HG02763 (cell line): ENCODE measurements around the gene HIGD2A.
"Not testable (repeated sequence)": the region's sequence is repeated elsewhere in the genome, so short reads cannot be mapped to it uniquely, and the experiment has no call there.

ENCODE experiments used
- ATAC-seq: cut with Tn5 transposase; IDR thresholded peaks from one replicate; pipeline ENCODE4 v1.9.1; 2021; ENCODE audit warnings: mild to moderate bottlenecking, moderate library complexity; ENCODE audit not compliant: unreplicated experiment

The HIGD2A gene

DNA sequence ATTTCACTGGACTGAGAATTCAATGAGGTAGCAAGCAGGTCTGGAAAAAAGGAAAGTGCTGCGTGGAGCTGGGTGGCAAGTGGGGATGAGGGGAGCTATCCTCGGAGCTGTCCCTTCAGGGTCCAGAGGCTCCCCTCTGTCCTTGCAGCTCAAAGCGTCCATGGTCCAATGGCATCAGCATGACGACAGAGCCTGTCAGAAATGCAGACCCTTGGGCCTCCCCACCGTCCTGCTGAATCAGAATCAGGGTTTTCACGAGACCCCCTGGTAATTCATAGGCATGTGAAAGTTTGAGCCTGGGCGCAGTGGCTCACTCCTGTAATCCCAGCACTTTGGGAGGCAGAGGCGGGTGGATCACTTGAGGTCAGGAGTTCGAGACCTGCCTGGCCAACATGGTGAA lies 5.5 kb downstream of the HIGD2A start:
- no peak for ATAC-seq

DNA sequence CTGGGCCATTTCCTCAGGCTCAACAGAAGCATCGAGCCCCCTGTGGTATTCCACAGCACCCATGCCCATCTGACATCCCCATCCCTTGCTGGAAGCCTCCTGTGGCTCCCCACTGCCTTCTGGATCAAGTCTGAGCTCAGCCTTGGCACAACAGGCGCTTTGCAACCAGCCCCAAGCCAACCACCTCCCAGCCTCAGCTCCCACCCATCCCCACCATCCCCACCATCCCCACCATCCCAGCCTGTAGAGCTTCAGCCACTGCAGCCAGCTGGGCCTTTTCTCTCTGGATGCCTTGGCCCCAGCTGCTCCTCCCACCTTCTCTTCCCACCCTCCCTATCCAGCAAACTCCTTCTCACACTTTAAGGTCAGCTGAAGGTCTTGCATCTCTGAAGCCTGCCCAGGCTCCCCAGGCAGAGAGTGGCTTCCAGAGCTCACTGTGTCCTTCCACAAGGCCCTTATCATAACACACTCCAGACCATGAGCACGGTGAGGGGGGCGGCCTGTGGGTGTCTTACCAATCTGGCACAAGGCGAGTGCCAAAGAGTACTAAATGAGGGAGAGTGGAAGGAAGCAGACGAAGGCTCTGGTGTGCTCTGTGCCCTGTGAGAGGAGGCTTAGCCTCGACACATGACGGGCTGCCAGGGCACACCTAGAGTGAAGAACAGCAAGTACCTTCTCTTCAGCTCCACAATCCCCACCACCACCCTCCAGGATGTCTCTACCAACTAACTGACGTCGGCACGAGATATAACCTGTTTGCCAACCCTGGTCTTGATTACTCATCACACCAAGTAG lies 6.5 kb downstream of the HIGD2A start:
- ATAC-seq, result no peak

DNA sequence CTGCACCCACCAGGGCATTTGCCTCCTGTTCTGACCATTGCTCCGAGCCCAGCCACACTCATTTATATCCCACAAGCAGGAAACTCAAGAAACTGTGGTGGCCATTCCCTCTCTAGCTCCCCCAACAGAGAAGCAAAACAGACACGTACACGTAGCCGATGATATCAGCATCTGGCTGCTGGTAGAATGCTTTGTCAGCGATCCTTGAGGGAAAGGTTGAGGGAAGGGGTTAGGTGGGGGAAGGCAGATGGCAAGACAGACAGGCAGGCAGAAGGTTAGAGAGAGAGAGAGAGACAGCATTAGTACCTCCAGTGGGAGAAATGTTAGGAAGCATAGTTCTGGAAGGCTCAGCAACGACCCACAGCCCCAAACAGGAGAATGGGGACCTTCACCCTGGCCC lies 7.8 kb downstream of the HIGD2A start:
- ATAC-seq, result no peak

DNA sequence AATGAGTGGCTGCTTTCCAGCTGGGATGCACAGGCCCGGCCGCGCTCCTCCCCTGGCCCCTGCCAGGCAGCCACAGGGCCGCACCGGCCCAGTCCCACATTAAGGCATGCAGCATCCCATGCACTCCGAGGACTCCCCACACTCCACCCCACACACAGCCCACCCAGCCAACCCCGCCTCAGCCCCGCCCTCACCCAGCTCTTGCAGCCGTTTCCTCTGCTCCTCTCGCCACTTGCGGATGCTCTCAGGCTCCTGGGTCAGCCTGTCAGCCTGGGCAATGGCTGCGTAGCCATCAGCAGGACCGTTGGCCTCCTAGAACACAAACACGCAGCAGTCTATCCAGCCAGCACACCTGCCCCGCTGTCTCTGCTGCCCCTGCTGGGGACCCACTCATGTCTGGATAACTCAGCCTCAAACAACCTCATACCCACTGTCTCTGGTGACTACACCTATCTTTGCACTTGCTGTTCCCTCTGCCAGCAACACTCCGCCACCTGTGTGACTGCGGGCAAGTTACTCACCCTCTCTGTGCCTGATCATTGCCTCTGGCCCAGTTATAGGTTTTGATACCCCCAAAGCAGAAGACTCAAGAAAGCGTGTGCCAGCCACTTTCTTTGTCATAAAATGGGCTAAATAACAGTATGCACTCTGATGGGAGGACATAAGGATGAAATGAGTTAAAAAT lies 9.3 kb downstream of the HIGD2A start:
- no peak for ATAC-seq

DNA sequence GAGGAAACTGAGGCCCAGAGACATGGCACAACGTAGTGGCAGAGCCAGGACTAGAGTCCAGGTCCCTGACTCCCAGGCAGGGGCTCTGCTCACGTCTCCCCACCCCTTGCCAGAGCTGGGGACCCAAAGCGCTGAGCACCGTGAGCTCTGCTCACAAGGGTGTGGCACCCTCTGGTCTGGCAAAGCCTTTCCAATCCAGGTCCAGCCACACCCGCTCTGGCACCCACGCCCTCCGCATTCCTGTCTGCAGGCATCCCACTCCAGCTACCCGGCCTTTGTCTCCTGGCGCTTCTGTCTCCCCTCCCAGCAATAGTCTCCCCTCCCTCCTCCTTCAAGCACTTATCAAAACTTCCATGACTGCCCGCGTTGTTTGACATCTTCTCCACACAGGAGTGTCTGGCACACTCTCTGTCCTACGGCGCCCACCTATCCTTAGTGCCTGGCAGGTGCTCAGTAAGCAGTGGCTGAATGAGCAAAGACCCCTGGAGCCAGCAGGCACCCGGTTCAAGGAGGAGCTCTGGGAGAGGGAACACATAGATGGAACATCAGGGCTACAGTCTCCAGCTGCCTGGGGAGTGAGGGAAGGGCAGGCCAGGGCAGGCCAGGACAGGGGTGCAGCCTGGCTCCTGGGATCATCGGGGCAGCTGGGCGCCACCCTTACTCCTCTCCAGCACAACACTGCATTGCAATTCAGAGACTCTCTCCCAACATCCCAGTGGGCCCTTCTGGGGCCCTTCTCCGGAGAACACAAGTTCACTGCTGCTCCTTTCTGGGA lies 12.0 kb downstream of the HIGD2A start:
- ATAC-seq, result no peak

DNA sequence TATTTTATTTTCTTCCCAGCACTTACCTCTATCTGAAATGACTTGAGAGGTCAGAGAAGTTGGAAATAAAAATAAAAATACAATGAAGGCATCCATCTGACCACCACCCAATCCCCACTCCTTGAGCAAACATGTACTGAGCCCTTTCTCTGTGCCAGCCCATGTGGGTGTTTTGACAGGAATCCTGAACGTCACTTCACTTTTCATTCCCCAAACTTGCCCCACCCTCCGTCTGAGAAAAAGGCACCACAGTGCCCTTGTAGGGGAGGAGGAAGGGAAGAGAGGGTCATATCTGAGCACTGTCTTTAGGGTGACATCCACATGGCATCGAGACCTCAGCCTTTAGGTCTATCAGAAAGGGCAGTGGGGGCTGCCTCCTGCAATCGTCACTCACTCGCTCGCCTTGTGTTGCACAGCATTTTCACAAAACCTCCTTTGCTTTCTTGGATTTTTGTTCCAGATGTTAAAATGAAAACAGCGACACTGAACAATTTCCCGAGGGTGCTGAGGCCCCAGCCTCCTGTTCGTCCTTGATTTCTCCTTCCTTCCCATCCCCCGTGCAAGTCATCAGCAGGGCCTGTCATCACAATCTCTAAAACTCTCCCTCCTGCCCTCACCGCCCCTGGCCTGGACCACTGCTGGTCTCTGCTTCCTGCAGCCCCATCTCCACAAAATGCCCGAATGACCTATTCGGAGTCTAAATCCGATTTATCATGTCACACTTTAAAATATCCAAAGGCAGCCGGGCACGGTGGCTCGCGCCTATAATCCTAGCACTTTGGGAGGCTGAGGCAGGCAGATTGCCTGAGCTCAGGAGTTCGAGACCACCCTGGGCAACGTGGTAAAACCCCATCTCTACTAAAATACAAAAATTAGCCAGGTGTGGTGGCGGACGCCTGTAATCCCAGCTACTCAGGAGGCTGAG lies 13.0 kb downstream of the HIGD2A start:
- no peak for ATAC-seq

DNA sequence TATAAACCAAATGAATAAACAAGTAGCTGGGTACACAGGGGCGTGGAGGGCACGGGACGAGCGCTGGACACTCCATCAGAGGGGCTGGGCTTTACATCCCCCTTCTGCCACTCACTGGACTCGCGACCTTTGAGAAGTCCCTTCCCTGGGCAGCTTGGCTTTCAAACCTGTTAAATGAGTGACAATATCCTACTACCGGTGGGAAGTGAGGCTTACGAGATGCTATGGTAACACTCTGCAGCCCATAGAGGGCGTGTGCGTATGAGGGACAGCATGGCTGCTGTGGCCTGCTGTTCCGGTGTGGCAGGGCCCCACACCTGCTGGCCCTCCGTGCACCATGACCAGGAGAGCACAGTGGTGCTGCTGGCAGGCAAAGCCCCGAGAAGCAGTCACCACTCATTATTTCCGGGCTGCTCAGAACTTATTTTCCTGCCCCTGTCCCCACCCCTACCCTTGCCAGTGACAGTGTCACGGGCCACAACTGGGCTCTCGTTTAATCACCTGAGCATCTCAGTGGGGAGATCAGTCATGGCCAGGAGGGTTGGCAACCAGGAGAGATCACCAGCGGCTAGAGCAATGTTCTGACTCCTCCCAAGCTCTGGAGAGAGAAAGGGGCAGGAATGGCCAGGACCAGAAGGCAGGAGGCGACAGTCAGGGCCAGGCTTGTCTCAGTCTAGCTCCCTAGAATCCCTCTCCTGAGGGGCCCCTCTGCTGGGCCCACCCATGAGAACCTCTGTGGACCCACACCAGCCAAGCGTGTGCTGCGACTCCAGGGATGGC lies 17.3 kb downstream of the HIGD2A start:
- ATAC-seq, result no peak

DNA sequence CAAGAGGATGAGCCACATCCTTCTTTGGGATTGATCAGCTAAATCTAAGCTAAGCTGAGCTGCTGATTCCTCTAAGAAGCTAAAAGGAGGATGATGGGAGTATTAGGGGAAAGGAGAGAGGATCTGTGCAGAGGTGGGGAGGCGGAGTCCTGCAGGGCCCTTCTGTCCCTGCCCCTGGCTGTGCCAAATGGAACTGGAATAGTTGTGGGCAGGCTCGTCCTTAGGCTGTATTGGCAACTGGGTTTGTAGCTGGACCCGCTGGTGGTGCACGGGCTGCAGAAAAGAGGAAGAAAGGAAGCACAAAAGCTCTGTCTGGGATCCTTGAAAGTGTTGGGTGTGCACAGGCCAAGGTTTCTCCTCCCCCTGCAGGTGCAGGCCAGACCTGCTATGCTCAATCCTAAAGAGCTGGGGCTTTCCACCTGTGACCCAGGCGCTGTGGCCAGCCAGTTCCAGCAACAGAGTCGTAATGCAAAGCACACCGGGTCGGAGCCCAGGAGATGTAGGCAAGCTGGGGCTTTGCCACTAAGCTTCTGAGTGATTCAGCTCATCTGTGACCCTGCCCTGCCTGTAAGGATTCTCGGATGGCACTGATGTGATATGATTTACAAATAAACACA lies 18.0 kb downstream of the HIGD2A start:
- ATAC-seq, result no peak

DNA sequence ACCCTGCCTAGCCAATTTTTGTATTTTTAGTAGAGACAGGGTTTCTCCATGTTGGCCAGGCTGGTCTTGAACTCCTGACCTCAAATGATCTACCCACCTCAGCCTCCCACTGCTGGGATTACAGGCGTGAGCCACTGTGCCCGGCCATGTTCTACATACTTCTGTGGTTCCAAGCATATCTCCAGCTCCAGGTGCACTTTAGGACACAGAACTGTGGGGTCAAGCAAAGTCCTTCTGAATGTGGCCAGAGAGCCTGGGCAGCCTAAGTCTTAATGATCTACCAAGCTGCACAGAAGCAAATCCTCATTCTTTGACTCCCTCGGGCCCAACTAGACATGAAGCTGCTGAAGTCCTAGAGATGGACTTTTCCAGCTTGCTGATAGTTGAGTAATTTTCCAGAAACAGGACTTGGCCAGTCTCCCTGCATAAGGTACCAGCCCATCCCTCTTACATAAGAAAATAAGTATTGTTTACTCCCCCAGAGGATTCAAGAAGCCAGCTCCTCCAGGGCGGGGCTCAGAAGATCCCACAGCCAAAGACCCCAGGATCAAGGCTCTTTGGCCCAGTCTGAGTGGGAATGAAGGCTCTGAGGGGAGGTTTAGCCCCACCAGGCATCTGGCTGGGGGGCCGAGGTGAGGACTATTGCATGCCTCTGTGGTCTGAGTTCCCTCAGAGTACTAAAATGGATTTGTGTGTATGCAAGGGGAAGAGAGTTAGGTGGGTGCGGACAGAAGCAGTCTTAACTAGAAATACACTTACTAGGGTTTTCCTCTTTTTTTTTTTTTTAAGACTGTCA lies 19.1 kb downstream of the HIGD2A start:
- ATAC-seq, result no peak

DNA sequence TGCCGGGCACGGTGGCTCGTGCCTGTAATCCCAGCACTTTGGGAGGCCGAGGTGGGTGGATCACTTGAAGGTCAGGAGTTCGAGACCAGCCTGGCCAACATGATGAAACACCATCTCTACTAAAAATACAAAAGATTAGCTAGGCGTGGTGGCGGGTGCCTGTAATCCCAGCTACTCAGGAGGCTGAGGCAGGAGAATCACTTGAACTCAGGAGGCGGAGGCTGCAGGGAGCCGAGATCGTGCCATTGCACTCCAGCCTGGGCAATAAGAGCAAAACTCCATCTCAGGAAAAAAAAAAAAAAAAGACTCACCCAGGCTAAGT lies 19.7 kb downstream of the HIGD2A start:
- not testable (repeated sequence) for ATAC-seq

DNA sequence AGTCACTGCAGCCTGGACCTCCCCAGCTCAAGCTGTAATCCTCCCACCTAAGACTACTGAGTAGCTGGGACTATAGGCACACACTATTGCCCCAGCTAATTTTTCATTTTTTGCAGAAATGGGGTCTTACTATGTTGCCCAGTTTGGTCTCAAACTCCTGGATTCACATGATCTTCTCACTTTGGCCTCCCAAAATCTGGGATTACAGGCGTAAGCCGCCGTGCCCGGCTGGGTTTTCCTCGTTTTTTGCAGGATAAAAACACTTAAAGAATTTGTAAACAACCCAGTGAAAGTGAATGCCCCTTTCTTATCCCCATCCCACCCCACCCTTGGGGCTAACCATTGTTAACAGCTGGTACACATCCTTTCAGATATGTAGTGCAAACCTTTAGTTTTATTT lies 20.0 kb downstream of the HIGD2A start:
- no peak for ATAC-seq

DNA sequence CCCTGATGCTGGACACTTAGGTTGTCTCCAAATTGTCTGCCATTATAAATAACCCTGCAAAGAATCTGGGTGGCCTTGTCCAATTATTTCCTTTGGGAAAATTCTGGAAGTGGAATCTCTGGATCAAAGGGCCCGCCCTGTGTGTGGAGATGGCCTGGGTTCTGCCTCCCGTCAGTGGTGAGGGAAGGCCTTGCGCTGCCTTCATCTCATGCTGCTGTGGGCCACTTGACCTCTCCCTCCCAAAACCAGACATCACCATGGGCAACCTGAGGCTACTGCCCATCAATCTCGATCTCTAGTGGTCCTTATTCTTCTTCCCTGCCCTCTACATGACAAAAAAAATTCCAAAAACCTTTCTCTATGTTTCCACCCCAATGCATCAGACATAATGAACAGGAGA lies 21.2 kb downstream of the HIGD2A start:
- ATAC-seq, result no peak

DNA sequence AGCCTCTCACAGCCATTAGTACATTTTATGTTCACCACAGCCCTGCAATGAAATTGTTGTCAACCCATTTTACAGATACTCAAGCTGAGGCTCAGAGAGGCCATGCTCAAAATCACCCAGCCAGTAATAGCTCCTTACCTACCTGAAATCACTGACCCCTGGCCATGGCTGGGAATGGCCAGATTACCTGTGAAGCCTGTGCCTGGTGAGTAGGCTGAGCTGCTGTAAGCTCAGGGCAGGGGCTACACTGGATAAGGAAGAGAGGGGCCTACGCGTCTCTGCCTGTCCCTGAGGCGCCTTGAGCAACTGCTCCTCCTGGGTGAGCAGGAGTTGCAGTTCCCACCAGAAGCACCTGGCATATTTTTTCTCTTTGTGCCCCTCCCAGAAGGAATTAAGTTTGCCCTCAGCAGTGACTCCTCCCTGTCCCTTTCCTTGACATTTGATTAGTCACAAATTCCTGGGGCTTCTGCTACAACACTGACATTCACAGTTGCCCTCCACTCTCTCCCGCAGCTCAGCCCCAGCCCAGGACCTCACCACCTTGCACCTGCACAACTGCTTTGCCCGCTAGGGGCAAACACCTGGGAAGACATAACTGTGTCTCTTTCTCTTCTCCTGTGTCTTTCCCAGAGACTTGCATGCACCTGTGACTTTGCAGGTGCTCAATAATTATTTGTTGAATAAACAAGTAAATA lies 22.1 kb downstream of the HIGD2A start:
- no peak for ATAC-seq

DNA sequence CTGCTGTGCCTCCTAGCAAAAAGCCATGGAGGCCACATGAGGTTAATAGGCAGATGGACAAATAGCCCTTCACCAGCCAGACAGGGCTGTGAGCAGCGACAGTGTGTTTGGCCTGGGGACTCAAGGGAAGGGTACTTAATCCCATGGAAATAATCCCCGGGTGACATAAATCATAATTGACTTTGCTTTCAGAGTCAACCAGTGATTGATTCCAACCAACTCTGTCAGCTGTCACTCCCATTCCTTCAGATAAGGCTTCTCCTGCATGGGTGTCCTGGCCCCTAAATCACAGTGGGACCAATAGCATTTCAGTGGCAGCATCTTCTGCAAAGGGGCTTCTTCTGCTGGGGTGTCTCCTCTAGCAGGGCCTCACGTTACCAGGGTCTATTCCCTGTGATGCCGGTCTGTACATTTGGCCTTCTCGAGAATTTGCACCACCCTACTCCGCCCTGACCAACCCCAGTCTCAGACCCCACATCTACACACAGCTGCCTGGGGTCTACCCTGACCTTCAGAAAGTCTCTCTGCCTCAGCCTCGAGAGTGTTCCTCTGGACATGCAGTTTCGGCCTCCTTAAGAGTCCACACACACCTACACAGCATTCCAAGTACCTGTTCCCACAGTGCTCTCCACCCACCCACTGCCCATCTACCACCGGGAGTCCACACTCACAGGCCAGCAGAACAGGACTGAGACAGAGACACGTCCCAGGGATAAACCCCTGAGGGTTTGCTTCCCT lies 24.1 kb downstream of the HIGD2A start:
- ATAC-seq, result no peak

DNA sequence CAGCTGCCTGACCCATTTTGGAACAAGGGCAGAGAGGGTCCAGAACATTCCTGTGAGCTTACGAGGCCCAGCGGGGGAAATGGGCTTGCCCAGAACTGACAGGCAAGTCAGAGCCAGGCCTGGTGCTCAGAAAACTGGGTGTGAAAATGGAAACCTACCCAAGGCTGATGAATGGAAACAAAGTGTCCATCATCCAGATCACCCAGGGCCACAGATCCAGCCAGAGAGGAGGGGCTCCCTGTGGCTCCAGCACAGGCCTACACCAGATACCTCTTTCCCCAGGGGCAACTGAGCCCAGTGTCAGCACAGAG lies 24.7 kb downstream of the HIGD2A start:
- no peak for ATAC-seq

DNA sequence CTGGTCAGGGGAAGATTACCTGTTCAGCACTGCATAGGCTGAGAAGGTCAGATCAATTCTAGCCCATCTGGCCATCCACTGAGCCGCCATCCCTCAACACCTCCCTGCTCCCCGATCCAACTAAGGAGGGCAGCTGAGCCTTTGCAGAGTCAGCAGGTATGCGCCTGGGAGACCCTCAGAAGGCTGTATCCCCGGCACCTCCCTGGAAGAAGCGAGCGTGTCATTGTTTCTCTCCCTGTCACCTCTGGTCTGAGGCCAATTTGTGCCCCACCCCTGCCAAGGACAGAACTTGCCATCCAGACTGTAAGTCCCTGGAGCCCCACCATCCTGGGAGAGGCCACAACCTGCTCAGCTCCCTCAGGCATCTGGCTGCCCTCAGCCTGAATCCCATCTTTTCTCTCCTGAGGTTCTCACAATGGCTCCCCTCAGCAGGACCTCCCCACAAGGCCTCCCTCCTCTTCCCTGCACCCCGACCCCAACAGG lies 25.2 kb downstream of the HIGD2A start:
- ATAC-seq, result no peak

DNA sequence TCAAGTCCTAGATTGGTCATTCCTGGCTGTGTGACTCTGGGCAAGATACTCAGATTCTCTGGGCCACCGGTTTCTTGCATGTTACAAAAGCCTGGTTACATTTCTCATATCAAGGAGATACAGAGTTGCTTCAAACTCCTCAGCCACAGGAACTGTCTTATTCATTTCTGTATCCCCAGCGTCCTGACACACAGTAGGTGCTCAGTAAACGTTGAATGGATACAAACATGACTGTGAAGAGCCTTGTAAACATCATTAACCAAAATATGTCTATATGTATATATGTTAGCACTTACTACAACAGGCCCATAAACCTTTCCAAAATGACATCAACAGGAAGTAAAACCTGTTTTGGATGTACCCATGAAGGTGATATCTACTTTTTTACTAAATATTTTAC lies 26.2 kb downstream of the HIGD2A start:
- no peak for ATAC-seq
